Right lobe of liver (tissue), 6 donors: ENCODE results near the gene DOCK7. TPM values are rescaled to one million over a fixed set of nuclear protein-coding genes. Genes with fewer than 3 reads are reported as not detected.

ENCODE experiments used
- ATAC-seq, 4 donors: fragments of 200-7000 bp; cut with Tn5 transposase; one replicate each; pipeline ENCODE4 v1.9.1; 2020; ENCODE audit warnings: mild to moderate bottlenecking in 4 of 4, moderate library complexity in 4 of 4
- DNase-seq, 3 donors: peaks; one replicate each; pipeline ENCODE4 v3.0.0-alpha.2; 2020
- H3K27ac ChIP-seq, 3 donors: fragments of 200-600 bp; one replicate each; pipeline ENCODE4 v1.8.0; 2022
- H3K27me3 ChIP-seq, 2 donors: fragments of 200-600 bp; one replicate each; pipeline ENCODE4 v1.8.0; 2022
- H3K36me3 ChIP-seq, 4 donors: fragments of 200-600 bp; sonication (generic) in 1 of 4; one replicate each; pipeline versions ENCODE4 v1.5.1 to v1.8.0; 2017 to 2022; ENCODE audit warnings: control low read depth in 1 of 4
- H3K4me1 ChIP-seq, 4 donors: fragments of 200-600 bp; sonication (generic) in 1 of 4; one replicate each; pipeline versions ENCODE4 v1.5.1 to v1.8.0; 2017 to 2022; ENCODE audit warnings: control low read depth in 1 of 4
- H3K4me3 ChIP-seq, 3 donors: fragments of 200-600 bp; one replicate each; pipeline ENCODE4 v1.8.0; 2022
- H3K9me3 ChIP-seq, 4 donors: fragments of 200-600 bp; sonication (generic) in 1 of 4; one replicate each; pipeline versions ENCODE4 v1.5.1 to v1.8.0; 2017 to 2022; ENCODE audit warnings: control low read depth in 1 of 4
- CTCF ChIP-seq, 4 donors: fragments of 200-600 bp in 3 of 4; fragments of 450-650 bp in 1 of 4; IDR thresholded peaks; one replicate each; pipeline versions ENCODE4 v1.5.1 to v1.8.0; 2016 to 2022; ENCODE audit warnings: antibody characterized with exemption in 4 of 4, mild to moderate bottlenecking in 2 of 4
- POLR2A ChIP-seq: fragments of 450-650 bp; IDR thresholded peaks from one replicate; pipeline ENCODE4 v1.6.1; 2017; ENCODE audit warnings: antibody characterized with exemption, mild to moderate bottlenecking
- WGBS: methylation state at CpG from one replicate; pipeline ENCODE4 v1.1.6; 2018; ENCODE audit warnings: low coverage, low lambda C conversion rate; ENCODE audit not compliant: insufficient coverage; ENCODE audit errors: missing lambda C conversion rate; 5-methylcytosine and 5-hydroxymethylcytosine counted together
- intact Hi-C, 2 donors: fragments of 100-400 bp; cut with DNase I; formaldehyde crosslinking; loops; one replicate each; pipeline versions ENCODE4 v1.11.2 to v1.14.1; 2022
- total RNA-seq, 6 experiments: library from RNA; depleted of rRNA in 2 of 6; stranded (reverse); fragments of >200 nt in 2 of 6; fragmentation: NEBNext Ultra II Directional in 3 of 6; extraction: Animal tissue kit (Norgen Biotek cat#: 25700) in 3 of 6; gene quantifications; one replicate each; pipeline versions ENCODE4 v1.1.0 to v1.2.4, GENCODE V29; 2016 to 2023
- donor health status: DM: no; HTN: yes; CAD: no.
- donor health status: DM: no; HTN: no; CAD: no.
- donor health status: DM: no; HTN: no; CAD: no.
- donor health status: DM: no; HTN: yes; CAD: no.
- donor health status: DM: no; HTN: yes; CAD: no.

DOCK7 gene
- total RNA-seq, 6 experiments from 2014 or later, result 14.1 to 28.4 (median 20.1) TPM

- TF ChIP-seq POLR2A (no peak), CTCF (IDR thresholded peaks at IDR 0.05) (no peak)
- Histone ChIP-seq H3K9me3 (no peaks in the 10 kb centered on the region), H3K27ac (no peak overlapping the region), H3K27me3 (no peaks in the 10 kb centered on the region), H3K4me3 (no peak overlapping the region), H3K4me1 (peaks cover 0 to 10% (median 0%) of the 10 kb centered on the region in 4 donors), H3K36me3 (no peaks in the 10 kb centered on the region)
- DNase-seq (no peak), ATAC-seq (peak in 2 of 4 donors; percentile 17 to 22)
- intact Hi-C loops, result no loop called here
- WGBS, result 46% methylated on average over 2 of the region's 2 CpGs
Measured at GRCh38 chr1:62676611-62677356, 11.4 kb downstream of the DOCK7 start.

GRCh38 chr1:62673629-62674028, 14.6 kb downstream of the DOCK7 start:
- H3K9me3 ChIP-seq, result no peaks in the 10 kb centered on the region
- H3K27ac ChIP-seq, result no peak overlapping the region
- TF ChIP-seq POLR2A, result no peak
- no peak for TF ChIP-seq CTCF (IDR thresholded peaks at IDR 0.05)
- no peak overlapping the region for H3K4me3 ChIP-seq
- intact Hi-C loops, result no loop called here
- no peak for DNase-seq
- peaks cover 0 to 17% (median 0%) of the 10 kb centered on the region in 4 donors for H3K4me1 ChIP-seq
- ATAC-seq, result no peak
- WGBS, result 75% methylated on average over 1 of the region's 1 CpG
- H3K27me3 ChIP-seq, result no peaks in the 10 kb centered on the region
- H3K36me3 ChIP-seq, result no peaks in the 10 kb centered on the region

GRCh38 chr1:62672029-62672428, 16.2 kb downstream of the DOCK7 start:
- Histone ChIP-seq H3K4me1 (peaks cover 0 to 17% (median 0%) of the 10 kb centered on the region in 4 donors), H3K4me3 (no peak overlapping the region), H3K27ac (no peak overlapping the region), H3K27me3 (no peaks in the 10 kb centered on the region), H3K36me3 (no peaks in the 10 kb centered on the region), H3K9me3 (no peaks in the 10 kb centered on the region)
- WGBS, result 67% methylated on average over 1 of the region's 1 CpG
- DNase-seq, result no peak
- TF ChIP-seq CTCF (IDR thresholded peaks at IDR 0.05) (no peak), POLR2A (no peak)
- intact Hi-C loops, result no loop called here
- ATAC-seq, result no peak

GRCh38 chr1:62654744-62655143, 33.4 kb downstream of the DOCK7 start:
- intact Hi-C loops, result no loop called here
- Histone ChIP-seq H3K4me3 (no peak overlapping the region), H3K27me3 (no peaks in the 10 kb centered on the region)

More at GRCh38 chr1:62654744-62655143, 33.4 kb downstream of the DOCK7 start:
- no peak for DNase-seq
- no peak overlapping the region for H3K27ac ChIP-seq
- H3K4me1 ChIP-seq, result no peaks in the 10 kb centered on the region
- peaks cover 0 to 3% (median 0%) of the 10 kb centered on the region in 4 donors for H3K36me3 ChIP-seq
- ATAC-seq, result no peak
- TF ChIP-seq POLR2A (no peak), CTCF (IDR thresholded peaks at IDR 0.05) (no peak)
- H3K9me3 ChIP-seq, result no peaks in the 10 kb centered on the region
- 100% methylated on average over 1 of the region's 1 CpG for WGBS
